Activated CD8-positive, alpha-beta memory T cell treated with anti-CD3 and anti-CD28 coated beads, Interleukin-2, amount 50 U/mL, for 24 hours (primary cell): ENCODE results near the gene ZNF354C.
A peak's percentile ranks its signal among the peaks of the same experiment; 100 is the strongest.
"Not testable (repeated sequence)": the region's sequence is repeated elsewhere in the genome, so short reads cannot be mapped to it uniquely, and the experiment has no call there.

ENCODE experiments used
- DNase-seq: peaks from one replicate; pipeline ENCODE4 v3.0.0-alpha.2; 2020; ENCODE audit errors: extremely low read depth

The ZNF354C gene

GRCh38 chr5:179060116-179061008 lies at the start of gene ZNF354C:
Gene ZNF354C (plus strand): TSS chr5:179060373. CDS start chr5:179062069, 1,696 bp downstream.
- DNase-seq: peak; percentile 63

DNA sequence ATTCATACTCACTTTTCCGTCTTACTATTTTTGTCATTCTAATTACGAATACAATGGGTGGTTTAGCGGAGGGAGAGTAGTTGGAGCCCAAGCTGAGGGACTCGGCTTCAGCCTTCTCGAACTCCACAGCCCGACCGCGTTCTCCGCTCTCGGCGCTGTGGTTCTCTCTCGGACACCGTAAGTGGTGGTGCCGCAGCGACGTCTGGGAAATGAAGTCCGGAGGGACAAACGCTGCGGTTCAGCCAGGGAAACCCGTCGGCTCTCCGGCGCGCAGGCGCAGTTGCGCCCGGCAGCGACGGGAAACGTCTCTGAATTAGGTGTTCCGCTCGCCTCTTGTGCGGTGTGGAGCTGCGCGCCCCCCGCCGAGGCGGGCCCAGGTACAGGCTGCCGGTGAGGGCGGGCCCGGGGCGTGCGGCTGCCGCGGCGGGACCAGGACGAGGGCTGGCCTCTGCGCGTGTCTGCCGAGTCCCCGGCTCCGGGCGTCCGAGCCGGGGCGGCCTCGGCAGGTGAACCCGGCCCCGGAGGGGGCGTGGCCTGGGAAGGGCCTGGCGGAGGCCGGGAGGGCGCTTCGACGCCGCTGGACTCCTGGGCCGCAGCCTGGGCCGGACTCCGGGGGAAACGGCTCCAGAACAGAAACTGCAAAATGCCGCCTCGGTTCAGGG lies 36.5 kb upstream of the ZNF354C start, which contains the start of gene ZNF879:
TSS of gene ZNF879 (plus strand) at position 277 of the 662 bp plus-strand sequence. CDS start 1,201 bp downstream, outside the sequence.
- peak; percentile 83 for DNase-seq

GRCh38 chr5:179033004-179033580 lies 27.1 kb upstream of the ZNF354C start:
- no peak for DNase-seq

DNA sequence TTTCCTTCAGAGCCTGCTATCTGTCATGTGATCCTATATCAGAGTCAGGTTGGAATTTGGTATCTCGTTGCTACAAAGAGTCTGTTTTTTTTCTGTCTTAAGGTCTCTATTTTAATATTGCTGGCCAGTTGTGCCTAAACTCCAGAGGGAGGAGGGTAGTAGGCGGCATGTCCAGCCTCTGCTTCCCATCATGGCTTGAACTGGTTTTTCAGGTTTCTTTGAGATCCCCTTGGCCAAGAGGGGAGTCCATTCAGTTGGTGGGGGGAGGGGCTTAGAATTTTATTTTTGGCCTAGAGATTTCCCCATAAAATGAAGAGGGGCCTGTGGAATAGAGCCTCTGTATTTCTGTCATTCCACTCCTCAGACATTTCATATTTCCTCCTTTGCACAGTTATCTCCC lies 15.4 kb upstream of the ZNF354C start:
- DNase-seq: no peak

DNA sequence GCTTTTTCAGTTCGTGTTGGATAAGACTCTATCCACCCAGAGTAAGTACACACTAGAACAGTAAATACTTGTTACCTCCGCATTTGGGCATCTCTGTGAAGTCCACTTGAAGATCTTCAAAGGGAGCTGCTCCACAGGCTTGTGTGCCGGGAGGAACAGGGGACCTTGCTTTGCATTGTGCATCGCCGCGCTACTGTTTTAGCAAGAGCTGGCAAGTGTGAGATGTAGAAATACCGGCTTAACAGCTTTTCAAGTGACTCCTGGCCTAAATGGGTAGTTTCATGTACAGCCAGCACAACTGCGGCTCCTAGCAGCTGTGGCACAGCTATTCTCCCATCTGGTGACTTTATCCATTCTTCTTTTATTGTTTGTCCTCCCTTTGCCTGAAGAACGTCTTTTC lies 8.4 kb upstream of the ZNF354C start:
- DNase-seq: no peak

- no peak for DNase-seq
Observed at GRCh38 chr5:179054036-179054785, 6.0 kb upstream of the ZNF354C start.

GRCh38 chr5:179054876-179055275 lies 5.3 kb upstream of the ZNF354C start:
- no peak for DNase-seq

- no peak for DNase-seq
Observed at GRCh38 chr5:179055436-179055835, 4.7 kb upstream of the ZNF354C start.

DNA sequence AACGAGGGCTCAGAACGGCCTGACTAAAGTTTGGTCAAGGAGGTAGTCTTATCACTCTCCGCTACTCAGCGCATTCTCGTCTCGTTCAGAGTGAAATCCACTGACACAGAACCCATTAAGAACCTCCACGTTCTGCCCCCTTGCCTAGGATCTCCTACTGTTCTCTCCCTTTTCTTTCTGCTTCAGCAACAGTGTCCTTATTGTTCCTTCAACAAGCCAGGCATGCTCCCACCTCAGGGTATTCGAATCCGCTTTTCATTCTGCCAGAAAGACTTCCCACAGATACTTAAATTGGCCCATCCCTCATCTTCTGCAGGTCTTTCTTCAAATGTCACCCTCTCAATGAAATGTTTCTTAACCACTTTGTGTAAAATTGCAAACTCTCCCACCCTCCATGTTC lies 4.3 kb upstream of the ZNF354C start:
- no peak for DNase-seq

DNA sequence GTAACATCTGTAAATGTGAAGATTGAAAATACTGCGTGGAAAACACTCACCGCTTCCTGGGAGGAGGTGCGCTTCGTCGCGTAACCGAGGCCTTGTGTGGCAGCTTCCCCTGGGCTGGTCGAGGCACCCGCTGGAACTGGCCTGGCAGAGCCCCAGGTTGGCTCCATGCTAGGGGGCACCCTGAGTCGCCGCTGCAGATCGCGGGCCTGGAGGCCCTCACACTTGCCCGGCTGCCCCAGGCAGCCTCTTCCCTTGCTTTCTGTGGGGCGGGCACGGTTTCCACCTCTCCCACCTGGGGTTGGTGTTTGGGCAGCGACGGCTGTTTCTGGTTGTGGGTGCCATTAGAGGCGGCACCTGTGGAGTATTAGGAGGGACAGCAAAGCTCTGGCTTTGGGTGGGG lies 852 bp downstream of the ZNF354C start:
- DNase-seq: no peak

GRCh38 chr5:179065703-179066102 lies 5.5 kb downstream of the ZNF354C start:
- no peak for DNase-seq

GRCh38 chr5:179079165-179079987 lies 19.2 kb downstream of the ZNF354C start:
- no peak for DNase-seq

- no peak for DNase-seq
Observed at GRCh38 chr5:179080724-179081123, 20.6 kb downstream of the ZNF354C start.

- no peak for DNase-seq
Observed at GRCh38 chr5:179089502-179089901, 29.3 kb downstream of the ZNF354C start.

GRCh38 chr5:179101282-179101681 lies 41.1 kb downstream of the ZNF354C start:
- DNase-seq: not testable (repeated sequence)

DNA sequence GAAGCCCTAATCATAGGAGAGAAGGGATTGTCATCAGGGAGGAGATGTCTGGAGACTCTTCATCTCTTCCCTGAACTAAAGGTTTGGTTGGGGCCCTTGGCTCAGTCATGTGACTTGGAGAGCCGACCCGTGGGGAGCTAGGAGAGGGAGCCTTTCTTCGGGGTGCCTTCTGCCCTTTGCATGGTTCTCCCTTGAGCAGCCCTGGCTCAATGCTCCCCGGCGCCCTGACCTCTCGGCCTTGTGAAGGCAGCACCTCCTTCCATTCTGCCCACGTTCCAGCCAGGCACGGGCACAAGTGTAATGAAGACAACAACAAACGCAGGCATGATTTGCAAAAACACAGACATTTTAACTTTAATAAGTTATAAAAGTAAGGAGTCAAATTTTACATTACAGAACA lies 50.4 kb downstream of the ZNF354C start:
- DNase-seq: no peak

GRCh38 chr5:179111267-179112207 lies 51.4 kb downstream of the ZNF354C start:
- DNase-seq: no peak

- DNase-seq: no peak
Observed at GRCh38 chr5:179112469-179113142, 52.4 kb downstream of the ZNF354C start.

DNA sequence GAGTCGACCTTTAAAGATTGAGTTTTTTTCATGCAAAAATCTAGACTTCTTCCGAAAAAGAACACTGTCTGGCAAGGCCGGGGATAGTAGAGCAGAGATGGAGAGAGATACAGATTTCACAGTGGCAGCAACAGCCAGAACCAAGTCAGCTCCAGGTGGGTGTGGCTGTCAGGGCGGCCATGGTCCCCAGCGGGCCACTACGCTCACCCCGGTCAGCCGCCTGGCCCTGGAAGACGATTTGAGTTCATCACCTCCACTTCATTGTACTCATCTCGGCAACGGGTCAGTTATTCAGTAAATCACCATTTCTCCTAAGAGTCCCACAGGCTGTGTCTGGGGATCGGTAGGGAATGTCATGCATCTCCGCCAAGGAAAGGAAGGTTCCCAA lies 53.0 kb downstream of the ZNF354C start:
- DNase-seq: no peak
